KOPT-K1 (cell line): ENCODE measurements around the gene MEGF10.

Experiments
- H3K27ac ChIP-seq: fragments of 200-600 bp; sonication (generic); 2 replicates; pipeline ENCODE4 v1.5.1; 2016; ENCODE audit warnings: antibody characterized with exemption, mild to moderate bottlenecking, low read depth, low read length; ENCODE audit not compliant: poor library complexity, severe bottlenecking
- H3K36me3 ChIP-seq: fragments of 200-600 bp; sonication (generic); 2 replicates; pipeline ENCODE4 v1.5.1; 2017; ENCODE audit warnings: antibody characterized with exemption, mild to moderate bottlenecking, low read length, moderate library complexity; ENCODE audit not compliant: insufficient read depth
- H3K9me3 ChIP-seq: fragments of 200-600 bp; sonication (generic); 2 replicates; pipeline ENCODE4 v1.5.1; 2017; ENCODE audit warnings: antibody characterized with exemption, low read length, mild to moderate bottlenecking; ENCODE audit not compliant: insufficient read depth, poor library complexity, severe bottlenecking

Gene MEGF10

GRCh38 chr5:127418367-127418766, 127.8 kb downstream of the MEGF10 start:
- Histone ChIP-seq H3K36me3 (no peaks in the 10 kb centered on the region), H3K9me3 (no peaks in the 10 kb centered on the region), H3K27ac (no peak overlapping the region)

GRCh38 chr5:127418974-127419682, 128.5 kb downstream of the MEGF10 start:
- Histone ChIP-seq H3K27ac (no peak overlapping the region), H3K36me3 (no peaks in the 10 kb centered on the region), H3K9me3 (no peaks in the 10 kb centered on the region)

GRCh38 chr5:127419683-127420257, 129.2 kb downstream of the MEGF10 start:
- Histone ChIP-seq H3K36me3 (no peaks in the 10 kb centered on the region), H3K27ac (no peak overlapping the region), H3K9me3 (no peaks in the 10 kb centered on the region)

- H3K9me3 ChIP-seq: no peaks in the 10 kb centered on the region
- H3K27ac ChIP-seq: no peak overlapping the region
- no peaks in the 10 kb centered on the region for H3K36me3 ChIP-seq
Measured at GRCh38 chr5:127420758-127421157, 130.2 kb downstream of the MEGF10 start.

- H3K36me3 ChIP-seq: no peaks in the 10 kb centered on the region
- H3K9me3 ChIP-seq: no peaks in the 10 kb centered on the region
- H3K27ac ChIP-seq: no peak overlapping the region
Measured at GRCh38 chr5:127421471-127421870, 130.9 kb downstream of the MEGF10 start.

- Histone ChIP-seq H3K36me3 (no peaks in the 10 kb centered on the region), H3K27ac (no peak overlapping the region), H3K9me3 (no peaks in the 10 kb centered on the region)
Measured at GRCh38 chr5:127423173-127423798, 132.7 kb downstream of the MEGF10 start.

GRCh38 chr5:127425037-127425436, 134.4 kb downstream of the MEGF10 start:
- no peak overlapping the region for H3K27ac ChIP-seq
- H3K36me3 ChIP-seq: no peaks in the 10 kb centered on the region
- H3K9me3 ChIP-seq: no peaks in the 10 kb centered on the region

- no peaks in the 10 kb centered on the region for H3K9me3 ChIP-seq
- no peak overlapping the region for H3K27ac ChIP-seq
- H3K36me3 ChIP-seq: no peaks in the 10 kb centered on the region
Measured at GRCh38 chr5:127425868-127426267, 135.3 kb downstream of the MEGF10 start.

- Histone ChIP-seq H3K36me3 (no peaks in the 10 kb centered on the region), H3K27ac (no peak overlapping the region), H3K9me3 (no peaks in the 10 kb centered on the region)
Measured at GRCh38 chr5:127426661-127427060, 136.1 kb downstream of the MEGF10 start.

GRCh38 chr5:127428276-127428675, 137.7 kb downstream of the MEGF10 start:
- Histone ChIP-seq H3K9me3 (no peaks in the 10 kb centered on the region), H3K36me3 (no peaks in the 10 kb centered on the region), H3K27ac (no peak overlapping the region)

- no peaks in the 10 kb centered on the region for H3K9me3 ChIP-seq
- no peak overlapping the region for H3K27ac ChIP-seq
- no peaks in the 10 kb centered on the region for H3K36me3 ChIP-seq
Measured at GRCh38 chr5:127428748-127429147, 138.2 kb downstream of the MEGF10 start.

GRCh38 chr5:127429928-127430327, 139.3 kb downstream of the MEGF10 start:
- no peak overlapping the region for H3K27ac ChIP-seq
- H3K36me3 ChIP-seq: no peaks in the 10 kb centered on the region
- no peaks in the 10 kb centered on the region for H3K9me3 ChIP-seq

- Histone ChIP-seq H3K27ac (no peak overlapping the region), H3K36me3 (no peaks in the 10 kb centered on the region), H3K9me3 (no peaks in the 10 kb centered on the region)
Measured at GRCh38 chr5:127430627-127431026, 140.0 kb downstream of the MEGF10 start.

- no peaks in the 10 kb centered on the region for H3K9me3 ChIP-seq
- no peak overlapping the region for H3K27ac ChIP-seq
- no peaks in the 10 kb centered on the region for H3K36me3 ChIP-seq
Measured at GRCh38 chr5:127431977-127432585, 141.5 kb downstream of the MEGF10 start.

GRCh38 chr5:127433526-127433925, 142.9 kb downstream of the MEGF10 start:
- Histone ChIP-seq H3K27ac (no peak overlapping the region), H3K9me3 (no peaks in the 10 kb centered on the region), H3K36me3 (no peaks in the 10 kb centered on the region)
